ENCODE data around the gene COL20A1.

DNA sequence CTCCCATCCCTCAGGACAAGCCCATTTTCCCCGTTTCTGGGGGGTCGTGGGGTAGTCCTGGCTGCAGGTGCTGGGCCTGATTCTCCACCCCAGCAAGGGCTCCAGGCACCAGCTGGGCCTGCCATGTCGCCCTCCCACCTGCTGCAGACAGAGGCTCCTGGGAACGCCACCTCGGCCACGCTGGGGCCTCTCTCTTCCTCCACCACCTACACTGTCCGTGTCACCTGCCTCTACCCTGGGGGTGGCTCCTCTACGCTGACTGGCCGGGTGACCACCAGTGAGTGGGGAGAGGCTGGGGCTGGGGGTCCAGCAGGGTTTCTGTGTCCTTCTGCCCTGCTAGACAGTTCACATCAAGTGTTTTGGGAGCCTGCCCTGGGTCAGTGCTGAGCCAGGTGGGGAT is 19.3 kb downstream of the COL20A1 start:
- TF ChIP-seq POLR2AphosphoS5 (IDR thresholded peaks at IDR 0.05) = no peak
- TF ChIP-seq, protein P1, sequence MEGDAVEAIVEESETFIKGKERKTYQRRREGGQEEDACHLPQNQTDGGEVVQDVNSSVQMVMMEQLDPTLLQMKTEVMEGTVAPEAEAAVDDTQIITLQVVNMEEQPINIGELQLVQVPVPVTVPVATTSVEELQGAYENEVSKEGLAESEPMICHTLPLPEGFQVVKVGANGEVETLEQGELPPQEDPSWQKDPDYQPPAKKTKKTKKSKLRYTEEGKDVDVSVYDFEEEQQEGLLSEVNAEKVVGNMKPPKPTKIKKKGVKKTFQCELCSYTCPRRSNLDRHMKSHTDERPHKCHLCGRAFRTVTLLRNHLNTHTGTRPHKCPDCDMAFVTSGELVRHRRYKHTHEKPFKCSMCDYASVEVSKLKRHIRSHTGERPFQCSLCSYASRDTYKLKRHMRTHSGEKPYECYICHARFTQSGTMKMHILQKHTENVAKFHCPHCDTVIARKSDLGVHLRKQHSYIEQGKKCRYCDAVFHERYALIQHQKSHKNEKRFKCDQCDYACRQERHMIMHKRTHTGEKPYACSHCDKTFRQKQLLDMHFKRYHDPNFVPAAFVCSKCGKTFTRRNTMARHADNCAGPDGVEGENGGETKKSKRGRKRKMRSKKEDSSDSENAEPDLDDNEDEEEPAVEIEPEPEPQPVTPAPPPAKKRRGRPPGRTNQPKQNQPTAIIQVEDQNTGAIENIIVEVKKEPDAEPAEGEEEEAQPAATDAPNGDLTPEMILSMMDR (IDR thresholded peaks at IDR 0.05) = no peak
- TF ChIP-seq POLR2A (IDR thresholded peaks at IDR 0.05) = no peak

All from prostate gland (tissue), 2 donors.